Measurements from ENCODE around the gene TMEM86B.

DNA sequence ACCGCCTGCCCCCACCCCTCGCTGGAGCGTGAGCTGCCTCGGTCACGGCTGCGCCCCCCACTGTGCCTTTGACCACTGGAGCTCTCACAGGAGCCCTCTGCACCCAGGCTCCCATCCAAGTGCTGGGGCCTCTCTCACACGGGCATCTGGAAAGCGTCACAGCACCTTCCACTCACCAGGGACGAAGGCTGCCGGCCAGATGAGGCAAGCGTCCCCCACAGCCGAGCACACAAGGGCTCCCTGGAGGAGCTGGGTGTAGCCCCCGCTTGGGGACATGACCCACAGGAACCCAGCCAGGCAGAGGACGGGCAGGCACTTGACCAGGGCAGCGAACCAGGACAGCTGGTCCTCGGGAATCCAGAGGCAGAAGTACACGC is 560 bp downstream of the TMEM86B start:
- no peak for TF ChIP-seq POLR2AphosphoS5 (IDR thresholded peaks at IDR 0.05)
- TF ChIP-seq, protein P1, sequence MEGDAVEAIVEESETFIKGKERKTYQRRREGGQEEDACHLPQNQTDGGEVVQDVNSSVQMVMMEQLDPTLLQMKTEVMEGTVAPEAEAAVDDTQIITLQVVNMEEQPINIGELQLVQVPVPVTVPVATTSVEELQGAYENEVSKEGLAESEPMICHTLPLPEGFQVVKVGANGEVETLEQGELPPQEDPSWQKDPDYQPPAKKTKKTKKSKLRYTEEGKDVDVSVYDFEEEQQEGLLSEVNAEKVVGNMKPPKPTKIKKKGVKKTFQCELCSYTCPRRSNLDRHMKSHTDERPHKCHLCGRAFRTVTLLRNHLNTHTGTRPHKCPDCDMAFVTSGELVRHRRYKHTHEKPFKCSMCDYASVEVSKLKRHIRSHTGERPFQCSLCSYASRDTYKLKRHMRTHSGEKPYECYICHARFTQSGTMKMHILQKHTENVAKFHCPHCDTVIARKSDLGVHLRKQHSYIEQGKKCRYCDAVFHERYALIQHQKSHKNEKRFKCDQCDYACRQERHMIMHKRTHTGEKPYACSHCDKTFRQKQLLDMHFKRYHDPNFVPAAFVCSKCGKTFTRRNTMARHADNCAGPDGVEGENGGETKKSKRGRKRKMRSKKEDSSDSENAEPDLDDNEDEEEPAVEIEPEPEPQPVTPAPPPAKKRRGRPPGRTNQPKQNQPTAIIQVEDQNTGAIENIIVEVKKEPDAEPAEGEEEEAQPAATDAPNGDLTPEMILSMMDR (IDR thresholded peaks at IDR 0.05), result no peak

All from transverse colon (tissue), 4 donors.